Stimulated activated CD4-positive, alpha-beta T cell treated with anti-CD3 and anti-CD28 coated beads, Interleukin-2, amount 100 ng/mL, for 24 hours (primary cell): Measurements from ENCODE around the gene DENND6A.
A peak's percentile ranks its signal among the peaks of the same experiment; 100 is the strongest.
"Not testable (repeated sequence)": the region's sequence is repeated elsewhere in the genome, so short reads cannot be mapped to it uniquely, and the experiment has no call there.

Experiments used
- DNase-seq, 2 donors: peaks; one replicate each; pipeline ENCODE4 v3.0.0-alpha.2; 2020

DENND6A gene

DNA sequence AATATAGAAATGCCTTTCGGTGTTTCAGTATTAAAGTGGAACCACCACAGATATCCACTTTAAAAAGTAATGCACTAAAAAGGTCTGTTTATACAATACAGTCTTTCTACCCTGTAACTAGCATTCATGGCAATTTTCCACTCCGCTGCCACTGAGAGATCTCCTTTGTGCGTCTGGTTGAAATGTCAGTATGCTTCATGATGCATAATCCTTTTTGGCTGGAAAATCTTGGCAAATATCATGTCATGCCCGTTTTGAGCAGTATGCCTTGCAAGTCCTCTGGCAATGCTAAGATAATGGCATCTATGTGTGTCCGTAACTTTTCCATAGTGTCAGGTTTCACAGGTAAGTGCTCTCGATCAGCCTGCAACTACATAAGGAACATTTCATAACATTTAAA is 64.9 kb downstream of the DENND6A start:
- no peak for DNase-seq

DNA sequence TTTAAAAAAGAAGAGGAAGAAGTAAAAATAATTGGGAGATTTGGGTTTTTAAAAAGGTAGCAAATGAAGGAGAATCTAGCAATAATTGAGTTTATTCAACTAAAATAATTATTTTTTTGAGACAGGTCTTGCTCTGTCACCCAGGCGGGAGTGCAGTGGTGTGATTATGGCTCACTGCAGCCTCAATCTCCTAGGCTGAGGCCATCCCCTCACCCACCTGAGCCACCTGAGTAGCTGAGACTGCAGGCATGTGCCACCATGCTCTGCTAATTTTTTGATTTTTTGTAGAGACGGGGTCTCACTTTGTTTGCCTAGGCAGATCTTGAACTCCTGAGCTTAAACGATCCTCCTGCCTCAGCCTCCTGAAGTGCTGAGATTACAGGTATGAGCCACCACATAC is 68.1 kb downstream of the DENND6A start:
- DNase-seq, result no peak

DNA sequence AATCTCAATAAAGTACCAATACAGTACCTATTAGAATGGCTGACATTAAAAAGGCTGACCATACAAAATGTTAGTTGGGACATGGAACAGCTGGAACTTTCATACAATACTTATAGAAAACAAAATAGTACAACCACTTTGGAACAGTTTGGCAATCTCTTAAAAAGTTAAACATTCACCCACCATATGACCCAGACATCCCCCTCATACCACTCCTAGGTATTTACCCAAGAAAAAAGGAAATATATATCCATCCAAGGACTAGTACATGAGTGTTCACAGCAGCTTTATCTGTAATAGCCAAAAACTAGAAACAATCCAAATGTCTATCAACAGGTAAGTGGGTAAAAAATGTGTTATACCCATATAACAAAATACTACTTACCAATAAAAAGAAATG is 70.5 kb downstream of the DENND6A start:
- DNase-seq, result no peak

DNA sequence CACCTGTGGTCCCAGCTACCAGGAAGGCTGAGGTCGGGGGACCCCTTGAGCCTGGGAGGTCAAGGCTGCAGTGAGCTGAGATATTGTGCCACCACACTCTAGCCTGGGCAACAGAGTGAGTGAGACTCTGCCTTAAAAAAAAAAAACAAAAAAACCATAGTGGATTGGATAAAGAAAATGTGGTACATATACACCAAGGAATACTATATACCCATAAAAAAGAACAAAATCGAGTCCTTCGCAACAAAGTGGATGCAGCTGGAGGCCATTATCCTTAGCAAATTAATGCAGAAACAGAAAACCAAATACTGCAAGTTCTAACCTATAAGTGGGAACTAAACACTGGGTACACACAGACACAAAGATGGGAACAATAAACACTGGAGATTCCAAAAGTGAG is 75.1 kb downstream of the DENND6A start:
- no peak for DNase-seq

DNA sequence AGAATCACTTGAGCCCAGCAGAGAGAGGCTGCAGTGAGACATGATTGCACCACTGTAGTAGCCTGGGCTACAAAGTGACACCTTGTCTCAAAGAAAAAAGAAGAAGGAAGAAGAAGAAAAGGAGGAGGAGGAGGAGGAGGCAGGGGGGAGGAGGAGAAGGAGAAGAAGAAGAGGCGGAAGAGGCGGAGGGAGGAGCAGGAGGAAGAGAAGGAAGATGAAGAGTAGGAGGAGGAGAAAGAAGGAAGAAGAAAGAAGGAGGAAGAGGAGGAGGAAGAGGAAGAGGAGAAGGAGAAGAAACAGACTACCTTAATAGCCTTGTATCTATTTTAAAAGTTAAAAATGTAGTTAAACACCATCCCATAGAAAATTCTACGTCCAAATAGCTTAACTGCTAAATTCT is 76.6 kb downstream of the DENND6A start:
- no peak for DNase-seq

DNA sequence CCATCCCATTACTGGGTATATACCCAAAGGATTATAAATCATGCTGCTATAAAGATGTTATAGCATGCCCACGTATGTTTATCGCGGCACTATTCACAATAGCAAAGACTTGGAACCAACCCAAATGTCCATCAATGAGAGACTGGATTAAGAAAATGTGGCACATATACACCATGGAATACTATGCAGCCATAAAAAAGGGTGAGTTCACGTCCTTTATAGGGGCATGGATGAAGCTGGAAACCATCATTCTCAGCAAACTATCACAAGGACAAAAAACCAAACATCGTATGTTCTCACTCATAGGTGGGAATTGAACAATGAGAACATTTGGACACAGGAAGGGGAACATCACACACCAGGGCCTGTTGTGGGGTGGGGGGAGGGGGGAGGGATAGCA is 81.0 kb downstream of the DENND6A start:
- not testable (repeated sequence) for DNase-seq

DNA sequence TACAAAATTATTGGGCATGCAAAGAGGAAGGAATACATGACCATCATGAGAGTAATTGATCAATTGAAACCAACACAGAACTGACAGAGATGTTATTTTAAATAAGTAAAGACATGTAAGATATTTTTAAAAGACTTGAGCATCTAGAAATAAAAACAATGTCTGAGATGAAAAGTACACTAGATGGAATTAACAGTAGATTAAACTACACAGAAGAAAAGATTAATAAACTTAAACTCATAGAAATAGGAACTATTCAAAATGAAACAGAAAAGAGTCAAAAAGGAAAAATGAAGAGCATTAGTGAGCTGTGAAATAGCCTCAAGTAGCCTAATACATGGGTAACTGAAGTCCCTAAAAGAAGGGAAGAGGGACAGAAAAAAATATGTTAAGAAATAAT is 87.2 kb downstream of the DENND6A start:
- DNase-seq, result no peak

DNA sequence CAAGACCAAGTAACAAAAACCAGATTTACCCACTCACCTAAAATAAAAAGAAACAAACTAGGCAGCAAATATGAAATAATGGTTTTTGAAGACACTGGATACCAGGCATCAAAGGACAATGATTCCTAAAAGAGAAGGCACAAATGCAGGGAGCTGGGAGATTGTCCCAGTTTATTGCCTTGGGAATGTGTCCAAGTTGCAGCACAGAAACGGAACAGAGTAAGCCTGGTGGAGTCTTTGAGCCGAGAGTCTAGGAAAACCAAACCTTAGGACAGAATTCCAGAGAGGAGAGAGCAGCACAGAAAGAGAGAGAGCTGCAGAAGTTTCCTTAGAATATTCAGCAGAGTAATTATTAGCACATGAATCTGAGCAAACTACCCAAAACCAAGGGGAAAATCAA is 87.9 kb downstream of the DENND6A start:
- no peak for DNase-seq

DNA sequence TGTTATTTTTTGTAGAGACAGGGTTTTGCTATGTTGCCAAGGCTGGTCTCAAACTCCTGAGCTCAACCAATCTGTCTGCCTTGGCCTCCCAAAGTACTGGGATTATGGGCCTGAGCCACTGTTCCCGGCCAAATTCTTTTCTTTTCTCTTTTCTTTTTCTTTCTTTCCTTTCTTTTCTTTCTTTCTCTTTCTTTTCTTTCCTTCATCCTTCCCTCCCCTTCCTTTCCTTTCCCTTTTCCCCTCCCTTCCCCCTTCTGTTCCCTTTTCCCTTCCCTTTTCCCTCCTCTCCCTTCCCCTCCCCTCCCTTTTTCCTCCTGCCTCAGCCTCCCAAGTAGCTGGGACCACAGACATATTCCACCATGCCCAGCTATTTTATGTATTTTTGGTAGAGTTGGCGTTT is 92.7 kb downstream of the DENND6A start:
- no peak for DNase-seq

DNA sequence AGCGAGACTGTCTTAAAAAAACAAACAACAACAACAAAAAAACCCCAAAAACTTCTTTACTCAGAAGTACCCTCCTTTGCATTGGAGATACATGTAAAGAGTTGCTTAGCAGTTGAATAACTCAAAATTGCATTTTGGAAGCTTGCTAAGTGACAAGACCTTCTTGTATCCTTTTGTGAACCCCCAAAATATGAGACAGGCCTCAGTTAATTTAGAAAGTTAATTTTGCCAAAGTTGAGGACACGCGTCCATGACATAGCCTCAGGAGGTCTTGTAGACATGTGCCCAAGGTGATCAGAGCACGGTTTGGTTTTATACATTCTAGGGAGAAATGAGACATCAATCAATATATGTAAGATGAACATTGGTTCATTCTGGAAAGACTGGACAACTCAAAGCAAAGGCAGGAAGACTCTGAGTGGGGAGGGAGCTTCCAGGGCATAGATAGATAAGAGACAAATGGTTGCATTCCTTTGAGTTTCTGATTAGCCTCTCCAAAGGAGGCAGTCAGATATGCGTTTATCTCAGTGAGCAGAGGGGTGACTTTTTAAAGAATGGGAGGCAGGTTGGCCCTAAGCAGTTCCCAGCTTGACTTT is 94.0 kb downstream of the DENND6A start:
- no peak for DNase-seq

DNA sequence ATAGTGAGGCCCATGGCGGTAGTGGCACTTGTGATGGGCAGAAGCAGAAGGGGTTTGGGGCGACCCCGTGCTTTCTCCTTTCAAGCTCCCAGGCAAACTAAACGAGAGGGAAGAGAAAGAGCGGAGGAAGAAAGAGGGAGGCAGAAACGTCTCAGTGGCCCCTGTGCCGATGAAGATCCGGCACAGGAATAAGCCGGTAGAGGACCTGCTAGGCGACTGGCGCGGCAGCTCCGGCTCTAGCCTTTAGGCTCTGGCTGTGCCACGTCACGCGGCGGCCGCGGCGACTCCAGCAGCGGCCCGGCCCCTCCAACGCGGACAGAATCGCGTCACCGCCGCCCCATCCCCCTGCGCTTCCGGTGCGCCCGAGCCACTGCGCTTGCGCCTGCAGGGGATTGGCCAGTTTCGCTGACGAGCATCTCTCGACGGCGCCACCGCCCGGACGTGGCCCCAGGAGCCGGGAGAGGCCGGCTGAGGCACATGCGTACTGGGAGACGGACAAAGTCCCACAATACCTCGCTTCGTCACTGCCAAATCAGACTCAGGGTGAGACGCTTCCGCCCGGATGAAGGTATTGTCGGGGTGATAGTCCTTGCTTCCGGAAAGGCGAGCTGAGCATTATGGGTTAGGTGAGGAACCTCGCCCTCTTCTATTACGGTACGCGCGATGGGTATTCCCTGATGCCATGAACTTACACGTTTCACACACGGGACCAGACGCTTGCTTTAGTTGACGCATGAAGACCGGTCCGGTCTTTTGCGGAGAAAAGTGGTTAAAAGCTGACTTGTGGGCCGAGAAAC is 95.6 kb downstream of the DENND6A start, which contains the start of gene ARF4:
Gene ARF4 (minus strand): TSS at position 218 of the 797 bp plus-strand sequence. CDS start 204 bp downstream, at position 14.
- peak; percentile 99 for DNase-seq

DNA sequence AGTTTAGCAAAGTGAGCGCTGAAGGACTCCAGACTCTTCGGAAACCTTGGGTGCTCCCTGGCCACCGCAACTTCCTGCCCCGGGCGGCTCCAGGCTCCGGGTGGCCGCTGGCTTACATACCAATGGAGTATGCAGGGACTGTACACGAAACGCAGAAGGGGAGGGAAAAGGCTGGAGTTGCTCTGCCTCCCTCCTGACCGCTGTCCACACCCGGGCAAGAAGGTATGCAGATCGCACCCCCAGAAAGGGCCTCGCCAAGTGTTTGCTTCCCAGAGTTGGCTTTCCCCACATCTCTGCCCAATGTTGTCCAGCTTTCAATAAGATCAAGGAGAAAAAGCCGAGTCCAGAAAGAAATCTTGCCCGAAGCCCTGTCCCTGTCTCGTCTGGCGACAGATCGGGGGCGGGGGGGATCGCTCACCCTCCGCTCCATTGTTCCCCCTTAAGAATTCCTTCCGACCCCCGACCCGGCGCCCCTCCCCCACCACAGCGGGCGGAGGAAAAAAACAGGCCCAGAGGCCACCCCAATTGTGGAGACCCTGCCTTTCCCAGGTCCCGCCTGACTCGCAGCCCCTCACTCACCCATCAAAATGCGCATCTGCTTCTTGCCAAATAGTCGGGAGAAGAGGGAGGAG is 96.3 kb downstream of the DENND6A start:
- DNase-seq, result peak; percentile 58 to 69

DNA sequence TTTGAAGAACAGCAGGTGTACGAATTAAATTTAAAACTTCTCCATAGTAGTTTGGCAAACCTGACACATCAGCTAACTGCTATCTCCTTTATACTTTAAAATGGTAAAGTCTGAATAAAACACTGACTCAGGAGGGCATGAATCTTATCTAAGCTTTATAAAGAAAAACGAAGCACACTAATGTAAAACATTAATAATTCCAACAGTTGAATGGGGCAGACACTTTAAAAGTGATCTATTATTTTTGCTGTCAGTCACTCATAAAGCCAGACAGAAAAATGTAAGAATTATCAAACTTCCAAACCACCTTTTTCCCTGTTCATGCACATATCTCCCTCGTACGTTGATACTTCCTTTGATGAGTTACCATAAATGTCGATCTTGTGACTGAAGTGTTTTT is 98.3 kb downstream of the DENND6A start:
- no peak for DNase-seq

DNA sequence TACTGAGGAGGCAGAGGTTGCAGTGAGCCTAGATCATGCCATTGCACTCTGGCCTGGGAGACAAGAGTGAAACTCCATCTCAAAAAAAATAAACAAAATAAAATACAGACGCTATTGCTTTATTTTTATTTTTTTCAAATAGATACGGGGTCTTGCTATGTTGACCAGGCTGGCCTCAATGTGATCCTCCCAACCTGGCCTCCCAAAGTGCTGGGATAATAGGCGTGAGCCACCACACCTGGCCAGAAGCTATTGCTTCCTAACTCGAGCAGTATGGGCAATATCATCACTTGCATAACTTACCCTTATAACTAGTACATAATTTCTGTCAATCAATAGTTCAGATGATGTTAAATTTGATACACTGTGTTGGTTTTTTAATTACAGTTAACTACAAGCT is 98.7 kb downstream of the DENND6A start:
- DNase-seq, result no peak

DNA sequence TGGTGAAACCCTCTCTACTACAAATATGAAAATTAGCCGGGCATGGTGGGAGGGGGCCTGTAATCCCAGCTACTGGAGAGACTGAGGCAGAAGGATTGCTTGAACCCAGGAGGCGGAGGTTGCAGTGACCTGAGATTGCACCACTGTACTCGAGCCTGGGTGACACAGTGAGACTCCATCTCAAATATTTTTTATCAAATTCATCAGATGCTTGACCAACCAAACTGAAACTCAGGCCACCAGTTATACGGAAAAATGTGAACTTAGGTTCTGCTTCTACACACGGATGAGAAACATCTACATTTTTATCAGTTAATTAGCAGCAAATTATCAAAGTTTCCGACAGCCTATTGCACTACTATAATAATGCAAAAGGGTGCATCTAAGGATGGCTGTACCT is 100.6 kb downstream of the DENND6A start:
- DNase-seq, result no peak

DNA sequence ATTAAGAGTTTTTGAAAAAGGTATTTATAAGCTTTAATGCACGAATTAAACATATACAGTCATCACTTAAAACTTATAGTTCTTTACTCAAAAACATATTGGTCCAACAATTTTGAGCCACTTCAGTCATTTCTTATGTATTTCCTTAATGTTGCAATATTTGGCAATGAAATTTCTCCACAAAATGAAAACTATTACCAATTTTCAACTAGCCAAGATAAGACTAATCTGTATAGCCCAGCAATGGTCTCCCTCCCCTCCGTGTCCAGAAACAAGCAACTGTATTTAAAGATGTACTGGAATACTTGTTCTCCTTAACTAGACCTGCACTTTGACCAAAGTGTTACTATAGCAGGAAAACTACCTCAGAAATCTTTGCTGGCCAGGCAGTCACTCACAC is 105.0 kb downstream of the DENND6A start:
- no peak for DNase-seq

DNA sequence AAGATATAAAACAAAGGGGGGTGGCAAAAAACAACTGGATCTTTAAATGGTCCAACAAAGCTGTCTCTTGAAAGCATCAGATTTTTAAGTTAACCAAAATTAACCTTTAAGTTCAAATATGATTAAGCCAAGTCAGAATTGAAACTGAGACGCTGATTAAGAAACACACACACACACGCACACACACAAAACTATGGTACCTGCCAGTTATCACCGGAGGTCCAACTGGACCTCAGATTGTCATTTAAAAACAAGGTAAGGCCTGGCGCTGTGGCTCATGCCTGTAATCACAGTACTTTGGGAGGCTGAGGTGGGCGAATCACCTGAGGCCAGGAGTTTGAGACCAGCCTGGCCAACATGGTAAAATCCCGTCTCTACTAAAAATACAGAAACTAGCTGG is 106.1 kb downstream of the DENND6A start:
- no peak for DNase-seq

DNA sequence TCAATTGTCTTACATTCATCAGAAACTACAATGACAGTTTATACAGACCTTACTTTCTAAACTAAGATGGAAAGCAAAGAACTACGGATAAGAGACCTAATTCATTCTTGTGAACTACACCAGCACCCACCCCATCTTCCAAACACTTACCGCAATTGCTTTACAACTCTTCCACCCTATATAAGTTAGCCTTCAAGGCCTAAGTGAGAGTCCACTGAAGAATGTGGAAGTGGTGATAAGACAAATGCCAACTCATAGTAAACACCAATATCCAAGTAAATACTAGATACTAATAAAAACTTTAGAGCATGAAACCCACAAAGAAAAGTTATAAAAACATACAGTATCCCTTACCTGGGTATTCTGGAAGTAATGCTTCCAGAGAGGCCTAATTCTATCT is 109.3 kb downstream of the DENND6A start:
- no peak for DNase-seq

DNA sequence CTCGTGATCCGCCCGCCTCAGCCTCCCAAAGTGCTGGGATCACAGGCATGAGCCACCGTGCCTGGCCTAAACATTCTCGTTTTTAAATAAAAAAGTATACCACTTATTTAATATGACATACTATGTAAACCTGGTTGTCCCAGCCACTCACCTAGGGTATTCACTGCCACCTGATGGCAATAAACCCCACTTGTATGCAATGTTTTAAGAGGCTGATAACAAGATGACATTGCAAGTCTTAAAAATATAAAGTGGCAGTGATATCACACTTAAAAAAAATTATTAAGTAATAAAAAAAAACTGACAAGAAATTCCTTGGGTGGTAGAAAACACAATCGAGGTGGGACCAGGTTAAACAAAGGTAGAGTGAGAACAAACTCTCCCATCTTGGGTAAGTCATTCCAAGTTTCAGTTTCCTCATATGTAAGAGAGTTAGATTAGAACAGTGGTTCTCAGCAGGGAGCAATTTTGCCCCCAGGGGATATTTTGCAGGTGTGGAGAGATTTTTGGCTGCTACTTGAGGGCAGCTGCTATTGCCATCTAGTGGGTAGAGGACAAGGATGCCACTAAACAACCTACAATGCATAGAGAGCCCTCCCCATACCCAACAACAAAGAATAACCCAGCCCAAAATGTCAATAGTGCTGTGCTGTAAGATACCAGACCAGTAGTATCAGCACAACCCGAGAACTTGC is 110.3 kb downstream of the DENND6A start:
- DNase-seq, result no peak

DNA sequence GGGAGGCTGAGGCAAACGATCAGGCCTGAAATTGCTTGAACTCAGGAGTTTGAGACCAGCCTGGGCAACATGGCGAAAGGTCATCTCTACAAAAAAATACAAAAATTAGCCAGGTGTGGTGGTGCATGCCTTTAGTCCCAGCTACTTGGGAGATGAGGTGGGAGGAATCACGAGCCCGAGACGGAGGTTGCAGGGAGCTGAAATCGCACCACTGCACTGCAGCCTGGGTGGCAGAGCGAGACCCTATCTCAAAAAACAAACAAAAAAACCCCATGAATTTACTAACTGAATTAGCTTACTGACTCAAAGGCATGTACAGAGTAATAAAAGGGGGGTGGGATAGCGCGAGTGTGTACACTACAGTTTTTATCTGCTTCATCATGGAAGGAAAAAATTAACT is 115.1 kb downstream of the DENND6A start:
- DNase-seq, result no peak

DNA sequence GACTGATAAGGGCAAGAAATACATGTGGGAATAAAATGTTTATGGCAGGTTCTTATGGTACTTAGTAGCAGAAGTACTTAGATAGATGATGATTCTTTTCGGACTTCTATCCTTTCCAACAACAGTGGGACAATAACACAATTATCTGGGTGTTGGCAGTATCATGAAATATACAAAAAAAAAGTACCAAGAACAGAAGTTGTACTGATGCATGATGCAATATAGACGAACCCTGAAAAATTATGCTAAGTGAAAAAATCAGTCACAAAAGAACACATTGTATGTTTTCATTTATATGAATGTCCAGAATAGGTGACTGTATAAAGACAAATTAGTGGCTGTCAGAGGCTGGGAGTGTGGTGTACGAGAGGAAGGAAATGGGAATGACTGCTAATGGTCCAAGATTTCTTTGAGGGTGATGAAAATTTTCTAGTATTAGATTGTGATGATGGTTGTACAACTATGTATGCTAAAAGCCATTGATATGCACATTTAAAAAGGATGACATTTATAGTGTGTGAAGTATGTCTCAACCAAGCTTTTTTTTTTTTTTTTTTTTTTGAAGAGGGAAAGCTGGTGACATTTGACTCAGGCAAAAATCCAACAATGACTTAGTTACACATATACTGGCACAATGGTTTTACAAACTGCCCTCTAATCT is 116.8 kb downstream of the DENND6A start:
- DNase-seq, result no peak
